NCI-H82 (cell line): ENCODE results near the gene ERAS.
A peak's percentile ranks its signal among the peaks of the same experiment; 100 is the strongest.
"Not testable (repeated sequence)": the region's sequence is repeated elsewhere in the genome, so short reads cannot be mapped to it uniquely, and the experiment has no call there.

Experiments used
- DNase-seq: peaks from one replicate; lab custom pipeline; 2025; lab: John Stamatoyannopoulos, UW

ERAS gene

DNA sequence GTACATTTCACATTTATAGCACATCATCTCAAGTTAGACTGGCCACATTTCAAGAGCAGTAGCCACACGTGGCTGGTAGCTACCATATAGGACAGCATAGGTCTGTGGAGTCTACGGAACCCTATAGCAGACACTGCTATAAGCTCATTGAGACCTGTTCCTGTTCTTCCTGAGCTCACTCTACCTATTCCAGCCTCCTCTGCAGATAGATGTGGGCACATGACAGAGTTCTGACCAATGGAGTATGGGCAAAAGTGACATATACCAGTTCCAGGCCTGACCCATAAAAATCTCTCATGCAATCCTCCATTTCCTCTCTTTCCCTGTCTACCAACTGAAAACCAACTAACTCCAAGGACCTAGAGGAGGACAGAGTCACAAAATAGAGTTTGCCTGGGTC is 28.0 kb upstream of the ERAS start:
- no peak for DNase-seq

DNA sequence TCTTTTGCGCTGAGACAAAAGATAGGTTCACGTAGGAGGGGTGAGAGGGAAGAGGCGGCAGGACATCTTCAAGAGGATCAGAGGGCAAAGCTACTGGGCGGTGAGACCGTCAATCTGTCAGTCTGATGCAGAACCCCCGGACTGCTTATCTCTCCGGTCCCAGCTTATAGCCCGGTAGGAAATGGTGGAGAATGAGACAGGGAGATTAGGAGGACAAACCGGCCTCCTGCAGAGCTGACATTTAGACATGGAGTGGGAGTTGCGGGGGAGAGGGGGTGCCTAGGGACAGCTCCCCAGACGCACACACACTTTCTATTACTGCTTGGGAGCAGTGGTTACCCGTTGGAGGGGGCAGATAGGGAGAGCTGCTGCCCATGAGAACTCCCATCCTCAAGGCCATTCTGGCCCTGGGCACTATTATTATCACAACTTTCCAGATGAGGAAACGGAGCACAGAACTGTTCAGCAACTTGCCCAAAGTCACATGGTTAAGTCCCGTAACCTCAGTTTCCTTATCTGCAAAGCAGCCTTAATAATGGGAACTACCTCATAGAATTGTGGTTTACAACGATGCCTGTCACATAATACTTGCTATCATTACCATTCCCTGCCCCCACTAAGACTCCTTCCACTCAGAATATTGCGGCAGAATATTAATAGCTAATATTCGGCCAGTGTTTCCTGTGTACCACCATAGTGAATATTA is 25.6 kb upstream of the ERAS start:
- peak; percentile 45 for DNase-seq

DNA sequence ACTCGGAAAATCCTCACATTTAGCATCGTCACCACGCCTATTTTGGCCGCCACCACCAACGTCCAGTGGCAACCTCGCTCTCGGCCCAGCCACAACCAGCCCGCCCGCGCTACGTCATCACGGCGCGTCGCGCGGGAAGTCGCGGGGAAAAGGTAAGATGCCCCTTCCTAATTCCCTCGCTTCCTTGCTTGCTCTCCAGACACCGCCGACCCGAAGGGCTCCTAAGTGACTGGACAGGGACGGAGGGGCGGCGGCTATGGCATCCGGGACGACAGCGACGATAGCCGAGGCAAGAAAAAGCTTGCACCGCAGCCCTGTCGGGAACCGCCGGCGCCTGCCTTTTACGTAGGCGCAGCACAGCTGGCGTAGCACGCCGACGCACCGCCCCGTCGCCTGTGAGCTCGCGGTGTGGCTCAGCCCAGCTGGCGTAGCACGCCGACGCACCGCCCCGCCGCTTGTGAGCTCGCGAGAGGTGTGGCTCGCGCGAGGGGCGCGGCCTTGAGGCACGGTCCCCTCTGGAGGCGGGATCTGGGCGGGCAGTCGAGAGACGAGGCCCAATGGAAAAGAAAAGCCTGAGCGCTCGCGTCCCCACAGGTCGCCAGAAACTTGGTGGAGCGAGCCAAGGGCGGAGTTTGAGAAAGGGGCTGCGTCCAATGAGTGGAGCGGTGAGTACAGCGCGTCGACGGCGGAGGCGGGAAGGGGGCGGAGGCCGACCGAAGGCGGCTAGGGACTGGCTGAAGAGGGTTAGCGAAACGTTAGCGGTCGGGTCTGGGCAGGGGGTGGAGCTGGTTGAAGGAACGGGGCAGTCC is 24.8 kb upstream of the ERAS start, which contains the start of gene HDAC6:
Gene HDAC6, plus strand, starts transcription at position 788 of the 809 bp plus-strand sequence. CDS start 626 bp downstream, outside the sequence.
- DNase-seq = peak; percentile 99

DNA sequence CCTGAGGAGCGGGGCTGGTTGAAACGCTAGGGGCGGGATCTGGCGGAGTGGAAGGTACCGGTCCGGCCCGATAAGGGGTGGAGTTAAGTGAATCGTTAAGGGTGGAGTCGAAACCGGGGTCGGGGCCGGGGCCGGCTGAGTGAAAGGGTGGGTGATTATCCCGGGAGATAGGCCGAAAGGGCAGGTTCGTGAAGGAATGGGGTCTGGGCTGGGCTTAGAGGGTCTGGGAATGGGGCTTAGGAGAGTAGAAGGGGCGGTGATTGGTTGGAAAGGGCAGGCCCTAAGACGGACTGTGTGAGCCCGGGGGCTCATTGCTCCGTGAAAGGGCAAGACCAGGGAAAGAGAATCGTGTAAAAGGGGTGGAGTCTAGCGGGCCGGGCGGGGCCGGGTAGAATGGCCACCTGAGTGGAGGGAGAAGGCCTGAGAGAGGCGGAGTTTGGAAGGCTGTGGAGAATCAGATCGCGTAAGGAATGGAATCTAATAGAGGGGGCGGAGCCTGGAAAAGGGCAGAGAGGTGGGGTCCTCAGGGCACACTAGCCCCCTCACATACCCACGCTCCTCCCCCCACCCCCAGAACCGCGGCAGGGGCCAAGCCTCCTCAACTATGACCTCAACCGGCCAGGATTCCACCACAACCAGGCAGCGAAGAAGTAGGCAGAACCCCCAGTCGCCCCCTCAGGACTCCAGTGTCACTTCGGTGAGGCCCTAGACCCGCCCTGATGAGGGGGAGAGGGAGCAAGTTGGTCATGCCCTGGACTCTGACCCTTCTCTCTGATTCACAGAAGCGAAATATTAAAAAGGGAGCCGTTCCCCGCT is 24.0 kb upstream of the ERAS start:
- DNase-seq = peak; percentile 96

DNA sequence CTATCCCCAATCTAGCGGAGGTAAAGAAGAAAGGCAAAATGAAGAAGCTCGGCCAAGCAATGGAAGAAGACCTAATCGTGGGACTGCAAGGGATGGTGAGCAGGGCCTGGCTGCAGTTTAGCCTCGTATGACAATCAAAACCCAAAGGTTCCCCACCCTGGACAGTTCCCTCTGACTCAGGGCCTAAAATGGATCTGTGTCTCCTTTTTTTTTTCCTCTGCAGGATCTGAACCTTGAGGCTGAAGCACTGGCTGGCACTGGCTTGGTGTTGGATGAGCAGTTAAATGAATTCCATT is 23.5 kb upstream of the ERAS start:
- no peak for DNase-seq

DNA sequence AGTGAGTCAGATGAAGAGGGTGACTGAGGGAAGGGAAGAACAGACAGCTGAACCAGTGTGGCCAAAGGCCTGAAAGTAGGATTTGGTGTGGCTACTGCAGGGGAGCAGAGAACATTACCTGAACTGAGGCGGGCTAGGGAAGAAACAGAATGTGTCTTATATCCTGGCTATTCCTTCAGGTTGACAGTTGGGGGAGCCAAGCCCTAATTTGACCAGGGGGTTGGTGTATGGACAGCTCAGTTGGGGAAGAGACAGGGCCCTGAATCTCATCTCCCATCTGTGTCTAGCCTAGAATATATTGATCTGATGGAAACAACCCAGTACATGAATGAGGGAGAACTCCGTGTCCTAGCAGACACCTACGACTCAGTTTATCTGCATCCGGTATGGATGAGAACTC is 20.2 kb upstream of the ERAS start:
- DNase-seq = no peak

DNA sequence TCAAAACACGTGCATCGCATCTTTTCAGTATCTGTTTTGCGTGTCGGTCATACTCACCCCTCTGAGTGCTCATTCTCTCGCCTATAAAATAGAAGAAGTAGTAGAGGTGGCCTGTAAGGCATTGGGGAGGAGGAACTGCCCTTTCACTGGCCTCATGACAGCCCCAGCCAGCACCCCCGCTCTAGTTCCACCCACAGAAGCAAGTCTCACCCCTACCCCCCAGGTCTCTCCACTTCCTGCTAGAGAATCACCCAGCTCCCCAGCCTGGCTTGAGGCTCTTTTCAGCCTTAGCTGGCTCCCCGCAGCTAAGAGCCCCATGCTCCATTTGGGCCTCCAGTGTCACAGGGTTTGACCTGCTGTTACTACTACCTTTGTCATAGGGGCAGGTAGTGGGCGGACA is 12.7 kb upstream of the ERAS start:
- DNase-seq = no peak

DNA sequence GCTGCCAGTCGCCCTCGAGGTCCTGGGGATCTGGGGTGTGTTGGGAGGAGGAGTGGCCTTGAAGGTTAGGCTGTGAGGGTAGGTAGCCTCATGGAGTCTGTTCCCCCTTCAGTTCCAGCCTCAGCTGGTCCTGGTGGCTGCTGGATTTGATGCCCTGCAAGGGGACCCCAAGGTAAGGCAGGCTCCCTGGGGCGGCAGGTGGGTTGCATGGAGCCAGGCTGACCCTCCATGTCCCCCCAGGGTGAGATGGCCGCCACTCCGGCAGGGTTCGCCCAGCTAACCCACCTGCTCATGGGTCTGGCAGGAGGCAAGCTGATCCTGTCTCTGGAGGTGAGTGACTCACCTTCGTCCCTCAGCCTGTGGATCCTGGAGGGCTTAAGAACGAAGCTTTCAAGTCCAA is 11.6 kb upstream of the ERAS start:
- DNase-seq = no peak

DNA sequence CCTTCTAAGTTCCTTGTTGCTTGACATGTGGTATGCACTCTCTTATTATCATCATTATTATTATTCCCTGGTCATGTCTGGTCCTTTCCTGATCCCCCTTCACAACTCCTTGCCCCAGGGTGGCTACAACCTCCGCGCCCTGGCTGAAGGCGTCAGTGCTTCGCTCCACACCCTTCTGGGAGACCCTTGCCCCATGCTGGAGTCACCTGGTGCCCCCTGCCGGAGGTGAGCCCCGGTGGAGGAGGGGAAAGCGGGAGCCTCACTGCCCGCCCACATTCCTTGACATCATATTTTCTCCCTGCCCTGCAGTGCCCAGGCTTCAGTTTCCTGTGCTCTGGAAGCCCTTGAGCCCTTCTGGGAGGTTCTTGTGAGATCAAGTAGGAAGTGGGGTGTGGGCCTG is 11.0 kb upstream of the ERAS start:
- no peak for DNase-seq

DNA sequence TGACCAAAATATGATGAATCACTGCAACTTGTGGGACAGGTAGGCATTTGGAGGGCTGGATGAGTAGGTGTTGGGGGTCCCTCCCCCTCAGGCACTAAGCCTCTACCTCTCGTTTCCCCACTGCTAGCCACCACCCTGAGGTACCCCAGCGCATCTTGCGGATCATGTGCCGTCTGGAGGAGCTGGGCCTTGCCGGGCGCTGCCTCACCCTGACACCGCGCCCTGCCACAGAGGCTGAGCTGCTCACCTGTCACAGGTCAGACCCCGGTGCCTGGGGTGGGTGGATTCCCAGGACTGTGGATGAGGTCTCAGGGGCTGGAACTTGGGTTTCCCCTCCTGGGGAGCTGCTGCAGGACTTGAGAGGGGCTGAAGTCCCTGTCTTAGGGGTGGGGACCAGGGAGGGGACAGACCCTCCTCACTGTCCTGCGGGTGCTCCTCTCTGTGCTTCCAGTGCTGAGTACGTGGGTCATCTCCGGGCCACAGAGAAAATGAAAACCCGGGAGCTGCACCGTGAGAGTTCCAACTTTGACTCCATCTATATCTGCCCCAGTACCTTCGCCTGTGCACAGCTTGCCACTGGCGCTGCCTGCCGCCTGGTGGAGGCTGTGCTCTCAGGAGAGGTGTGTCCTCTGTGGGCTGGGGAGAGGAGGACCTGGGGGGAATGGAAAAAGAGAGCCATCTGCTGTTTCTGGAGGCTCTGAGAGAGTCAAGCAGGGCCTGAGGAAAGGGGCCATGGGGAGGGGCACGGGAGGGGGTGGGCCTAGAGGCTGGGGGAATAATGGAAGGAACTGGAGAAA is 10.1 kb upstream of the ERAS start:
- peak; percentile 67 for DNase-seq

DNA sequence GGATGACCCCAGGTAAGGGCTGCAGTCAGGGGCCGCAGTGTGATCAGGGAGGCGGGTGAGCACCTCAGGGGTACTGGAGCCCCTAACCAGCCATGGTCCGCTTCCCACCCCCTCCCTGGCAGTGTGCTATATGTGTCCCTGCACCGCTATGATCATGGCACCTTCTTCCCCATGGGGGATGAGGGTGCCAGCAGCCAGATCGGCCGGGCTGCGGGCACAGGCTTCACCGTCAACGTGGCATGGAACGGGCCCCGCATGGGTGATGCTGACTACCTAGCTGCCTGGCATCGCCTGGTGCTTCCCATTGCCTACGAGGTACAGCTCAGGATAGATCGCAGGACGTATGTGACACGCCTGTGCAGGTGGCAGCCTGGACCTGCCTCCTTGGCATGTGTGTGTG is 8.2 kb upstream of the ERAS start:
- no peak for DNase-seq

DNA sequence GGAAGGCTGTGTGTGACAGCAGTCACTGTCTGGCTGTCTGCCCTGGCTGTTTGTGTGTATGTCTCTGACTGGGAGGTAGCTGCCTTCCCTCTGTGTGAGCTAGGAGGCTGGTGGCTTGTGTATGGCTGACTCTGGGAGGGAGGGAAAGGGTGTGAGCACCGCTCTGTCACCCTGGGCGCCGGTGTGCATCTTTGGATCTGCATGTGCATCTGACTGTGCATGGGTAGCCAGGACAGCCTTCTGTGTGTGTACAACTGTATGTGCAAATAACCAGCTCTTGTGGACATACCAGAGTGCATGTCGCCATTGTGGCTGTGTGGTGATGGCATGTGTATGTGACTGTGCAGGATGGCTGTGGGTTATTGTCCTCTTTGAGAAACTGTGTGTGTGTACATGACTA is 7.4 kb upstream of the ERAS start:
- DNase-seq = no peak

DNA sequence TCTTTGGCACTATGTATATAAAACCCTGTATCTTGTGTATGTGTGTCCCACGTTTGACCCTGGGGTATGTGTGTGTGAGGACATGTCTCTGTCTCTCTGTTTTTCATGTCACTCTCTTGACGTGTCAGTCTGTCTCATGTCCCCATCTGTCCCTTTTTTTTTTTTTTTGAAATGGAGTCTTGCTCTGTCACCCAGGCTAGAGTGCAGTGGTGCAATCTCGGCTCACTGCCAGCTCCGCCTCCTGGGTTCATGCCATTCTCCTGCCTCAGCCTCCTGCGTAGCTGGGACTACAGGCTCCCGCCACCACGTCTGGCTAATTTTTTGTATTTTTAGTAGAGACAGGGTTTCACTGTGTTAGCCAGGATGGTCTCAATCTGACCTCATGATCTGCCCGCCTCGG is 6.9 kb upstream of the ERAS start:
- DNase-seq = not testable (repeated sequence)

DNA sequence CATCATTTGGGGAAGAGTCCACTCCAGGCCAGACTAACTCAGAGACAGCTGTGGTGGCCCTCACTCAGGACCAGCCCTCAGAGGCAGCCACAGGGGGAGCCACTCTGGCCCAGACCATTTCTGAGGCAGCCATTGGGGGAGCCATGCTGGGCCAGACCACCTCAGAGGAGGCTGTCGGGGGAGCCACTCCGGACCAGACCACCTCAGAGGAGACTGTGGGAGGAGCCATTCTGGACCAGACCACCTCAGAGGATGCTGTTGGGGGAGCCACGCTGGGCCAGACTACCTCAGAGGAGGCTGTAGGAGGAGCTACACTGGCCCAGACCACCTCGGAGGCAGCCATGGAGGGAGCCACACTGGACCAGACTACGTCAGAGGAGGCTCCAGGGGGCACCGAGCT is 3.3 kb upstream of the ERAS start:
- DNase-seq = no peak

DNA sequence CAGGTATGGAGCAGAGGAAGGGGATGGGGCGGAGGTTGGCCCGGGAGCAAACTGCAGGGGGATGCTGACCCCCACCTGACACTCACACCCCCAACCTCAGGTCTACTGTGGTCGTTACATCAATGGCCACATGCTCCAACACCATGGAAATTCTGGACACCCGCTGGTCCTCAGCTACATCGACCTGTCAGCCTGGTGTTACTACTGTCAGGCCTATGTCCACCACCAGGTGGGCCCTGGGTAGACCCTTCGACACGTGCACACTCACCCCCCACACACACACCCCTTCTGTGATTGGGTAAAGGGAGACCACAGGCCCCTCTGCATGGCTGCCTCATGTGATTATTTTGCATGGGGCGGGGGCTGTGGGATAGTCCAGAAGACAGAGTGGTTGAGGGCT is 2.2 kb upstream of the ERAS start:
- DNase-seq = no peak

DNA sequence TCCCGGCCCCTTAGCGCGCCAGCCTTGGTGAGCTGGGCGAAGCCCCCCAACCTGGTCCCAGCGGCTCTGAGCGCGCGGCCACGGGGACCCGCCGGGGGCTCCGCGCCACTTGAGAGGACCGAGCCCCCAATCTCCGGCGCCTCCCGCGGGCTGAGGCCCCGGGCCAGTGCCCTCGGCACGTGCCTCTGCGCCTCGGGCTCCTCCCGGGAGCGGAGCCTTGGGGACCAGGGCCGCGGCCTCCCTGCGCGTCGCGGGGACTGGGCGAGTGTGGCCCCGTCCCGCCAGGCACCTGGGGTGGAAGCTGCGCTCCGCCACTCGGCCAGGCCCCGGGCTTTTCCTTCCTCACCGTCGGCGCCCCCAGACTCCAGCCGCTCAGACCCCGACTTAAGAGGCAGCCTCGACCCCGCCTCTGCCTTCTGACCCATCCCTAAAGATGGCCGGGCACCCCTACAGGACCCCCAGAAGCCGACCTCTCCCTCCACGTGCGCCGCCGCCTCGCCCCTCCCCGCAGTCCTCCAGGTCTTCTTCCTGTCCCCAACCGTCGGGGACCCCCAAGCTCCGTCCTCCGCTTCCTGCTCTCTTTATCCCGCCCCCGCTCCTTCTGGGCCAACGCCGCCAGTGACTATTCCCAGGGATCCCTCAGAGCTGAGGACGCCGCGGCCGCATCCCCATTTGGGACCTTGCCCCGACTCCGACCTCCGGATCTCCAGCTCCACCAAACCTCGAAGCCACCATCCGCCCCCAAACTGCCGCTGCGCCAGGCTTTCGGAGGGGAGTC is 752 bp downstream of the ERAS start:
- no peak for DNase-seq

DNA sequence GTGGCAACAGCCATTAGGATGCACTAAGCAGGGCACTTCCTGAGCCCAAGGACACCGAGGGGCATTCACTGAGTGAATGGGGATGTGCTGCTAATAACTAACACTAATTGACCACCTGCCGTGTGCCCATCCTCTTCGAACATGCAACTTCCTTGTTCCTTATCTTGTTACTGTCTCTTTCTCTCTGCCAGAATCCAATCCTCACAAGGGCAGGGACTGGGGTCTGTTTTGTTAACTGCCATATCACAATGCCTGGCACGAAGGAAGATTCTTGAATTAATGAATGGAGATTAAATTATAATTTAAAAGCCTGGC is 1.3 kb downstream of the ERAS start:
- DNase-seq = no peak

DNA sequence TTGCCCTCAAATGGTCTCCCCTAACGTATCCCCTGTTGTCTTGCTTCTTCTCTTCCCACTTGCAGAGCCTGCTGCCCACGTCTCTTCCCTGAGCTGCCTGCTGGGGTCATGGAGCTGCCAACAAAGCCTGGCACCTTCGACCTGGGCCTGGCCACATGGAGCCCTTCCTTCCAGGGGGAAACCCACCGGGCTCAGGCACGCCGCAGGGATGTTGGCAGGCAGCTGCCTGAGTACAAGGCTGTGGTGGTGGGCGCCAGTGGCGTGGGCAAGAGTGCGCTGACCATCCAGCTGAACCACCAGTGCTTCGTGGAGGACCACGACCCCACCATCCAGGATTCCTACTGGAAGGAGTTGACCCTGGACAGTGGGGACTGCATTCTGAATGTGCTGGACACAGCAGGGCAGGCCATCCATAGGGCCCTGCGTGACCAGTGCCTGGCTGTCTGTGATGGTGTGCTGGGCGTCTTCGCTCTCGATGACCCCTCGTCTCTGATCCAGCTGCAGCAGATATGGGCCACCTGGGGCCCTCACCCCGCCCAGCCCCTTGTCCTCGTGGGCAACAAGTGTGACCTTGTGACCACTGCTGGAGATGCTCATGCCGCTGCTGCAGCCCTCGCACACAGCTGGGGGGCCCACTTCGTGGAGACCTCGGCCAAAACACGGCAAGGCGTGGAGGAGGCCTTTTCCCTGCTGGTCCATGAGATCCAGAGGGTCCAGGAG is 2.9 kb downstream of the ERAS start:
- no peak for DNase-seq

DNA sequence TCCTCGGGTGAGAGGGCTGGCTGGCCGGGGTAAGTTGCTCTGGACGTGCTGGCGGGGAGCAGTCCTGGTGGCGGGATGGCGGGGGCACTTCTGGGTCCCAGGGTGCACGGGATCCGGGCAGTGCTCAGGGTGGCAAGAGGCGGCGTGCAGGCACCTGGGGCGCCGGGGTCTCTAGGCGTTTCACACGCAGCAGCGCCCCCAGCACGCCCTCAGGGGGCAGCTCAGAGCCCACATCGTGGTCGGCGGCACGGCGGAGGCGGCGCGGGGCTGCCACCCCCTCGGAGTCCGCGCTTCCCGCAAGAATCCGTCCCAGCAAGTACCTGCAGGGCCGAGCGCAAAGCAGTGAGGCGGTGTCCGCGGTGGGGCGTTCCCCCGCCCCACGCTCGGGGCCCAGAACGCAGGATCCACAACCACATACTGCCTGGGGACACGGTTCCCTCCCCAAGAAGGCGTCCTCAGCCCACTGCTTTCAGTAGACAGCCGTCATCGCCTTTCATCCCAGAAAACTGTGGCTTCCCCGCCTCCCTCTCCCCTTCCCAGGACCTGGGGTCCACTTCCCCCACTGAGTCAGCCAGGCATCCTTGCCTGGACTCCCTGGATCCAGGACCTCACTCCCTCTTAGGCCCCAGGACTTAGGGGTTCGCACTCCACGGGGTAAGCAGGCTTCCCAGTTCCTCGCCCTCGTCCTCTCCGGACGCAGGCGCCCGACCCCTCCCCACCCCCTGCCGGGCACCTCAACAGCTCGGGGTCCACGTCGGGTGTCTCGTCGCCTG is 5.0 kb downstream of the ERAS start:
- no peak for DNase-seq

DNA sequence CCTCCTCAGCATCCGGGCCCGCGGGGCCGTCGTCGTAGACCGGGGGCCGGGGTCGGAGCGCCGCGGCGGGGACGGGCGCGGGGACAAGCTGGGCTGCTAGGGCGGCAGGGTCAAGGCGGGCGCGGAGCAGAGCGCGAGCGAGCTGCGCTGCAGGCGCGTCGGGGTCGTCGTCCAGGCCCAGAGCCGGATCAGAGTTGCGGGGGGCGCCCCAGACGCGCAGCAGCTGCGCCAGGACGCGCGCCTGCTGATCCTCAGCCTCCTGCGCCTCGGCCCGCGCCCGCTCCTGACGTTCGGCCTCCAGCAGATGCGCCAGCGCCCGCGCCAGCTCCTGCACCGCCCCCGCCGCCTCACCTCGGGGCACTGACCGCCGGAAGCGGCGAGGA is 5.6 kb downstream of the ERAS start:
- DNase-seq = no peak
